SK-N-SH treated with all-trans-retinoic acid at 6 μM for 48 hours (cell line): Measurements from ENCODE around the gene MYO15B.

Experiments
- ATAC-seq: fragments of 200-7000 bp; cut with Tn5 transposase; 3 replicates; pipeline ENCODE4 v1.9.1; 2020; ENCODE audit warnings: mild to moderate bottlenecking, moderate library complexity
- ARNTL ChIP-seq: fragments of 450-650 bp; formaldehyde crosslinking; IDR thresholded peaks from 2 replicates; pipeline ENCODE4 v1.5.0; 2020; ENCODE audit warnings: low read depth, mild to moderate bottlenecking, moderate library complexity, borderline replicate concordance
- BACH2 ChIP-seq: fragments of 250-450 bp; sonication (Bioruptor Pico); IDR thresholded peaks from 2 replicates; pipeline ENCODE4 v1.9.0; 2021; ENCODE audit warnings: mild to moderate bottlenecking, borderline replicate concordance
- CREB5 ChIP-seq: fragments of 250-450 bp; sonication (Bioruptor Pico); IDR thresholded peaks from 2 replicates; pipeline ENCODE4 v1.5.1; 2020; ENCODE audit warnings: low read depth, mild to moderate bottlenecking, moderate library complexity
- CSRNP3 ChIP-seq: fragments of 250-450 bp; sonication (Bioruptor Pico); IDR thresholded peaks from 2 replicates; pipeline ENCODE4 v1.5.1; 2021; ENCODE audit warnings: mild to moderate bottlenecking, moderate library complexity
- ESRRG ChIP-seq: fragments of 250-450 bp; sonication (Bioruptor Pico); IDR thresholded peaks from 2 replicates; pipeline ENCODE4 v1.6.1; 2021; ENCODE audit warnings: mild to moderate bottlenecking
- GLIS3 ChIP-seq: fragments of 250-450 bp; sonication (Bioruptor Pico); IDR thresholded peaks from 2 replicates; pipeline ENCODE4 v1.5.0; 2020; ENCODE audit warnings: mild to moderate bottlenecking, moderate library complexity
- ISL1 ChIP-seq: fragments of 250-450 bp; sonication (Bioruptor Pico); IDR thresholded peaks from 2 replicates; pipeline ENCODE4 v2.1.2; 2022; ENCODE audit warnings: mild to moderate bottlenecking, moderate library complexity
- PATZ1 ChIP-seq: fragments of 250-450 bp; sonication (Bioruptor Pico); IDR thresholded peaks from 2 replicates; pipeline ENCODE4 v1.8.0; 2020; ENCODE audit warnings: mild to moderate bottlenecking, moderate library complexity, borderline replicate concordance
- POU6F1 ChIP-seq: fragments of 250-450 bp; sonication (Bioruptor Pico); IDR thresholded peaks from 2 replicates; pipeline ENCODE4 v1.8.0; 2021; ENCODE audit warnings: low read depth, mild to moderate bottlenecking, moderate library complexity, borderline replicate concordance
- PPARA ChIP-seq: fragments of 250-450 bp; sonication (Bioruptor Pico); IDR thresholded peaks from 2 replicates; pipeline ENCODE4 v1.5.0; 2020; ENCODE audit warnings: mild to moderate bottlenecking, borderline replicate concordance
- RARB ChIP-seq: fragments of 250-450 bp; sonication (Bioruptor Pico); IDR thresholded peaks from 2 replicates; pipeline ENCODE4 v1.8.0; 2021; ENCODE audit warnings: mild to moderate bottlenecking, moderate library complexity
- SNAI2 ChIP-seq: fragments of 250-450 bp; sonication (Bioruptor Pico); IDR thresholded peaks from 2 replicates; pipeline ENCODE4 v1.5.0; 2020; ENCODE audit warnings: mild to moderate bottlenecking, moderate library complexity
- TCF4 ChIP-seq: fragments of 250-450 bp; sonication (Bioruptor Pico); IDR thresholded peaks from 2 replicates; pipeline ENCODE4 v1.8.0; 2021; ENCODE audit warnings: mild to moderate bottlenecking, moderate library complexity, borderline replicate concordance
- TOX ChIP-seq: fragments of 250-450 bp; sonication (Bioruptor Pico); IDR thresholded peaks from 2 replicates; pipeline ENCODE4 v1.8.0; 2021; ENCODE audit warnings: mild to moderate bottlenecking, moderate library complexity, borderline replicate concordance
- TSHZ2 ChIP-seq: fragments of 250-450 bp; sonication (Bioruptor Pico); IDR thresholded peaks from 2 replicates; pipeline ENCODE4 v1.5.0; 2020; ENCODE audit warnings: mild to moderate bottlenecking, moderate library complexity
- ZC3H10 ChIP-seq: fragments of 250-450 bp; sonication (Bioruptor Pico); IDR thresholded peaks from 2 replicates; pipeline ENCODE4 v1.5.1; 2021; ENCODE audit warnings: mild to moderate bottlenecking, moderate library complexity
- ZFP3 ChIP-seq: fragments of 250-450 bp; sonication (Bioruptor Pico); IDR thresholded peaks from 2 replicates; pipeline ENCODE4 v1.5.0; 2020; ENCODE audit warnings: mild to moderate bottlenecking, moderate library complexity
- ZFP30 ChIP-seq: fragments of 450-650 bp; formaldehyde crosslinking; IDR thresholded peaks from 2 replicates; pipeline ENCODE4 v1.5.0; 2022; ENCODE audit warnings: mild to moderate bottlenecking, moderate library complexity
- ZNF565 ChIP-seq: fragments of 450-650 bp; formaldehyde crosslinking; conservative IDR thresholded peaks from 2 replicates; pipeline ENCODE4 v1.5.0; 2020; ENCODE audit warnings: low read depth, mild to moderate bottlenecking, moderate library complexity
- ZNF70 ChIP-seq: fragments of 450-650 bp; formaldehyde crosslinking; IDR thresholded peaks from 2 replicates; pipeline ENCODE4 v1.5.0; 2020; ENCODE audit warnings: mild to moderate bottlenecking, moderate library complexity
- ZNF8 ChIP-seq: fragments of 450-650 bp; formaldehyde crosslinking; IDR thresholded peaks from 2 replicates; pipeline ENCODE4 v1.5.0; 2020; ENCODE audit warnings: mild to moderate bottlenecking, moderate library complexity

Gene MYO15B

GRCh38 chr17:75661531-75661930, 73.9 kb downstream of the MYO15B start (continued):
- no peak for TF ChIP-seq TSHZ2 (CRISPR knock-in tag)
- no peak for TF ChIP-seq POU6F1 (CRISPR knock-in tag)
- no peak for TF ChIP-seq CSRNP3 (CRISPR knock-in tag)
- TF ChIP-seq PPARA (CRISPR knock-in tag): no peak

GRCh38 chr17:75662511-75662910, 74.9 kb downstream of the MYO15B start:
- no peak for ATAC-seq
- TF ChIP-seq ARNTL (CRISPR knock-in tag): no peak
- no peak for TF ChIP-seq CREB5 (CRISPR knock-in tag)
- no peak for TF ChIP-seq POU6F1 (CRISPR knock-in tag)
- no peak for TF ChIP-seq ISL1 (CRISPR knock-in tag)
- no peak for TF ChIP-seq TOX
- TF ChIP-seq GLIS3: no peak
- TF ChIP-seq ZFP30 (CRISPR knock-in tag): no peak
- TF ChIP-seq ESRRG (CRISPR knock-in tag): no peak
- no peak for TF ChIP-seq RARB (CRISPR knock-in tag)
- TF ChIP-seq TCF4 (CRISPR knock-in tag): no peak
- no peak for TF ChIP-seq PPARA (CRISPR knock-in tag)
- TF ChIP-seq SNAI2 (CRISPR knock-in tag): no peak
- no peak for TF ChIP-seq ZC3H10 (CRISPR knock-in tag)
- TF ChIP-seq ZNF8 (CRISPR knock-in tag): no peak
- no peak for TF ChIP-seq ZFP3 (CRISPR knock-in tag)
- TF ChIP-seq BACH2 (CRISPR knock-in tag): no peak

GRCh38 chr17:75664099-75664549, 76.5 kb downstream of the MYO15B start:
- no peak for TF ChIP-seq BACH2 (CRISPR knock-in tag)
- no peak for TF ChIP-seq ZC3H10 (CRISPR knock-in tag)
- ATAC-seq: no peak

- TF ChIP-seq TCF4 (CRISPR knock-in tag) (no peak), RARB (CRISPR knock-in tag) (no peak), ZNF70 (CRISPR knock-in tag) (no peak), ZNF565 (no peak), SNAI2 (CRISPR knock-in tag) (no peak), ZNF8 (CRISPR knock-in tag) (no peak), PPARA (CRISPR knock-in tag) (no peak), ARNTL (CRISPR knock-in tag) (no peak), ZC3H10 (CRISPR knock-in tag) (no peak), ISL1 (CRISPR knock-in tag) (no peak), GLIS3 (no peak), CREB5 (CRISPR knock-in tag) (no peak), ZFP3 (CRISPR knock-in tag) (no peak), BACH2 (CRISPR knock-in tag) (no peak), PATZ1 (CRISPR knock-in tag) (no peak)
- no peak for ATAC-seq
Observed at GRCh38 chr17:75665981-75666380, 78.4 kb downstream of the MYO15B start.
